ENCODE data around the gene PIK3R1. TPM values are rescaled to one million over a fixed set of nuclear protein-coding genes. Genes with fewer than 3 reads are reported as not detected.

The PIK3R1 gene
- total RNA-seq, 2 donors from 2014 or later, result 29.8 to 30.2 TPM

DNA sequence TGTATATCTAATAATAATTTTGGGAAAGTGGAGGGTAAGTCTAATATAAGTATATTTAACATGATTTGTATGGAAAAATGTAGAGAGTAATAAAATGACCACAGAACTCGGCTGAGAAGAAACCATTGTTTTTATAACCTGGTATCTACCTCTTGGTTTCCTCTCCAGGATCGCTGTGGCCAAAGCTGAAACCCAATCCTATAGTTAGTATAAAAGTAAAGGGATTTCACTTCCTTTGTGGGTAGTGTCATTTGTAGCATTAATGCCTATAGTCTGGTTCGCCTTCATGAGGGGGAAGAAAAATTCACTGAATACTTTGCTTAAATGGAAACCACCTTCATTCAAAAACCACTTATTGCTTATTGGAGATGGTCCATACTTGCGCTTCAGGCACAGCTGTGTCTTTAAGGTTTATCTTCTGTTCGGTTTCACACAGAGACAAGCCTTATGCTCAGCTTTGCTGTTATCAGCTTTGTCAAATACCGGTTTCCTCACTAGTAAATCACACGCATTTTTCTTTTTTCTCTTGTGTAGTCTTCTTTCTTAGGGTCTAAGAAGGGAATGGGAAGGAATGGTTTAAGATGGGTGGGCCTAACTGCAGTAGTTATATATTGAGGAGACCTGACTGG is 12.1 kb downstream of the PIK3R1 start:
- Histone ChIP-seq H3K36me3 (ENCODE audit: control insufficient read depth, insufficient read depth, low read length) (peaks cover 31% of the 10 kb centered on the region), H3K4me3 (ENCODE audit: low read length) (no peak overlapping the region), H3K4me1 (ENCODE audit: control insufficient read depth, insufficient read depth, low read length) (no peaks in the 10 kb centered on the region), H3K9ac (ENCODE audit: extremely low read depth, low read length, poor library complexity, severe bottlenecking) (no peak overlapping the region), H3K27ac (ENCODE audit: low read depth, low read length) (no peak overlapping the region), H3K27me3 (ENCODE audit: control insufficient read depth, insufficient read depth, low read length, poor library complexity, severe bottlenecking) (no peaks in the 10 kb centered on the region), H3K9me3 (ENCODE audit: control insufficient read depth, low read length) (no peaks in the 10 kb centered on the region)
- H3K27ac Mint-ChIP-seq, result peak overlapping the region; percentile 19
- no peaks in the 10 kb centered on the region for H3K27me3 Mint-ChIP-seq (ENCODE audit: insufficient read depth)
- no peak overlapping the region for H3K4me3 Mint-ChIP-seq
- no peak for DNase-seq
- TF ChIP-seq CTCF (conservative IDR thresholded peaks at IDR 0.05), result no peak
- peaks cover 20% of the 10 kb centered on the region for H3K36me3 Mint-ChIP-seq (ENCODE audit: low read depth)
- no peaks in the 10 kb centered on the region for H3K9me3 Mint-ChIP-seq
- peaks cover 37% of the 10 kb centered on the region for H3K4me1 Mint-ChIP-seq
- WGBS, 2 experiments (ENCODE audit: insufficient coverage in 1 of 2, insufficient read length in 1 of 2), result 86 to 97% methylated on average over 4 to 7 of the region's 7 CpGs

- Histone ChIP-seq H3K36me3 (ENCODE audit: control insufficient read depth, insufficient read depth, low read length) (peaks cover 31% of the 10 kb centered on the region), H3K9me3 (ENCODE audit: control insufficient read depth, low read length) (no peaks in the 10 kb centered on the region), H3K27ac (ENCODE audit: low read depth, low read length) (no peak overlapping the region), H3K27me3 (ENCODE audit: control insufficient read depth, insufficient read depth, low read length, poor library complexity, severe bottlenecking) (no peaks in the 10 kb centered on the region), H3K4me3 (ENCODE audit: low read length) (no peak overlapping the region), H3K9ac (ENCODE audit: extremely low read depth, low read length, poor library complexity, severe bottlenecking) (no peak overlapping the region), H3K4me1 (ENCODE audit: control insufficient read depth, insufficient read depth, low read length) (no peaks in the 10 kb centered on the region)
- peaks cover 35% of the 10 kb centered on the region for H3K4me1 Mint-ChIP-seq
- H3K27me3 Mint-ChIP-seq (ENCODE audit: insufficient read depth), result no peaks in the 10 kb centered on the region
- TF ChIP-seq CTCF (conservative IDR thresholded peaks at IDR 0.05), result no peak
- WGBS, 2 experiments (ENCODE audit: insufficient coverage in 1 of 2, insufficient read length in 1 of 2), result 87 to 92% methylated on average over 3 to 4 of the region's 4 CpGs
- H3K4me3 Mint-ChIP-seq, result no peak overlapping the region
- H3K36me3 Mint-ChIP-seq (ENCODE audit: low read depth), result peaks cover 20% of the 10 kb centered on the region
- no peak overlapping the region for H3K27ac Mint-ChIP-seq
- no peak for DNase-seq
- H3K9me3 Mint-ChIP-seq, result no peaks in the 10 kb centered on the region
Observed at GRCh38 chr5:68229416-68229815, 13.9 kb downstream of the PIK3R1 start.

- no peaks in the 10 kb centered on the region for H3K9me3 ChIP-seq (ENCODE audit: control insufficient read depth, low read length)
- Mint-ChIP-seq H3K9me3 (no peaks in the 10 kb centered on the region), H3K27me3 (ENCODE audit: insufficient read depth) (no peaks in the 10 kb centered on the region), H3K27ac (no peak overlapping the region), H3K4me3 (no peak overlapping the region), H3K4me1 (peaks cover 27% of the 10 kb centered on the region), H3K36me3 (ENCODE audit: low read depth) (peaks cover 20% of the 10 kb centered on the region)
- no peaks in the 10 kb centered on the region for H3K4me1 ChIP-seq (ENCODE audit: control insufficient read depth, insufficient read depth, low read length)
- H3K36me3 ChIP-seq (ENCODE audit: control insufficient read depth, insufficient read depth, low read length), result peaks cover 31% of the 10 kb centered on the region
- 87 to 100% methylated on average over 1 of the region's 1 CpG for WGBS, 2 experiments (ENCODE audit: insufficient coverage in 1 of 2, insufficient read length in 1 of 2)
- no peak for TF ChIP-seq CTCF (conservative IDR thresholded peaks at IDR 0.05)
- no peak overlapping the region for H3K4me3 ChIP-seq (ENCODE audit: low read length)
- H3K27me3 ChIP-seq (ENCODE audit: control insufficient read depth, insufficient read depth, low read length, poor library complexity, severe bottlenecking), result no peaks in the 10 kb centered on the region
- no peak overlapping the region for H3K27ac ChIP-seq (ENCODE audit: low read depth, low read length)
- no peak overlapping the region for H3K9ac ChIP-seq (ENCODE audit: extremely low read depth, low read length, poor library complexity, severe bottlenecking)
- DNase-seq, result no peak
Observed at GRCh38 chr5:68230285-68230684, 14.7 kb downstream of the PIK3R1 start.
